Hepatocyte (in vitro differentiated cells): Measurements from ENCODE around the gene PI4K2A. TPM values are rescaled to one million over a fixed set of nuclear protein-coding genes. Genes with fewer than 3 reads are reported as not detected.

Source experiments
- DNase-seq: peaks from one replicate; pipeline ENCODE4 v3.0.0-alpha.2; 2016; ENCODE audit warnings: low spot score
- H2AFZ ChIP-seq: fragments of 200-600 bp; sonication (generic); 2 replicates; pipeline ENCODE4 v1.6.0; 2016; ENCODE audit warnings: antibody characterized with exemption, mild to moderate bottlenecking
- H3K27ac ChIP-seq: fragments of 200-600 bp; sonication (generic); 2 replicates; pipeline ENCODE4 v1.5.1; 2016; ENCODE audit warnings: mild to moderate bottlenecking
- H3K27me3 ChIP-seq: fragments of 200-600 bp; sonication (generic); 2 replicates; pipeline ENCODE4 v1.6.1; 2016
- H3K36me3 ChIP-seq: fragments of 200-600 bp; sonication (generic); replicated peaks from 2 replicates; pipeline ENCODE4 v1.5.1; 2016; ENCODE audit warnings: low read depth; ENCODE audit not compliant: insufficient read depth
- H3K4me1 ChIP-seq: fragments of 200-600 bp; sonication (generic); 2 replicates; pipeline ENCODE4 v1.5.1; 2016; ENCODE audit warnings: mild to moderate bottlenecking, moderate library complexity; ENCODE audit not compliant: insufficient read depth
- H3K4me2 ChIP-seq: fragments of 200-600 bp; sonication (generic); 2 replicates; pipeline ENCODE4 v1.6.0; 2016
- H3K4me3 ChIP-seq: fragments of 200-600 bp; sonication (generic); 2 replicates; pipeline ENCODE4 v1.5.1; 2016; ENCODE audit warnings: mild to moderate bottlenecking
- H3K79me2 ChIP-seq: fragments of 200-600 bp; sonication (generic); 2 replicates; pipeline ENCODE4 v1.6.0; 2017; ENCODE audit warnings: mild to moderate bottlenecking
- H3K9me2 ChIP-seq: fragments of 200-600 bp; sonication (generic); replicated peaks from 2 replicates; pipeline ENCODE4 v1.6.0; 2017; ENCODE audit warnings: mild to moderate bottlenecking; ENCODE audit not compliant: insufficient read depth
- H3K9me3 ChIP-seq: fragments of 200-600 bp; sonication (generic); 2 replicates; pipeline ENCODE4 v1.5.1; 2016; ENCODE audit warnings: low read depth, mild to moderate bottlenecking
- H4K20me1 ChIP-seq: fragments of 200-600 bp; sonication (generic); 2 replicates; pipeline ENCODE4 v1.6.0; 2016; ENCODE audit warnings: mild to moderate bottlenecking; ENCODE audit not compliant: insufficient read depth, poor library complexity, severe bottlenecking
- EZH2 ChIP-seq: fragments of 200-600 bp; sonication (generic); IDR thresholded peaks from 2 replicates; pipeline ENCODE4 v1.6.1; 2016; ENCODE audit warnings: antibody characterized with exemption, mild to moderate bottlenecking, borderline replicate concordance
- EZH2phosphoT487 ChIP-seq: fragments of 200-600 bp; sonication (generic); IDR thresholded peaks from one replicate; pipeline ENCODE4 v1.6.1; 2018; ENCODE audit warnings: antibody characterized with exemption, mild to moderate bottlenecking, low read depth, moderate library complexity; ENCODE audit not compliant: unreplicated experiment, severe bottlenecking
- WGBS: methylation state at CpG from one replicate; pipeline ENCODE4 v1.1.6; 2016; ENCODE audit warnings: low lambda C conversion rate; ENCODE audit errors: missing lambda C conversion rate; 5-methylcytosine and 5-hydroxymethylcytosine counted together
- polyA plus RNA-seq: library from polyadenylated mRNA; unstranded; fragments of >200 nt; fragmentation: Nextera tagmentation; extraction: Ambion mirVana; gene quantifications from 2 replicates; pipeline ENCODE4 v1.2.1, GENCODE V29; 2016
- total RNA-seq: library from RNA; depleted of rRNA; stranded (reverse); fragments of >200 nt; gene quantifications from 2 replicates; pipeline ENCODE4 v1.2.3, GENCODE V29; 2014
- TF ChIP-seq, protein P1 (sequence below): fragments of 200-600 bp; sonication (generic); IDR thresholded peaks from 2 replicates; pipeline ENCODE4 v1.5.1; 2016; ENCODE audit warnings: antibody characterized with exemption, mild to moderate bottlenecking; ENCODE audit not compliant: poor library complexity

The PI4K2A gene
- total RNA-seq (25.9 and 26.5 TPM in 2 replicates), polyA plus RNA-seq (19.6 and 22.4 TPM in 2 replicates)

DNA sequence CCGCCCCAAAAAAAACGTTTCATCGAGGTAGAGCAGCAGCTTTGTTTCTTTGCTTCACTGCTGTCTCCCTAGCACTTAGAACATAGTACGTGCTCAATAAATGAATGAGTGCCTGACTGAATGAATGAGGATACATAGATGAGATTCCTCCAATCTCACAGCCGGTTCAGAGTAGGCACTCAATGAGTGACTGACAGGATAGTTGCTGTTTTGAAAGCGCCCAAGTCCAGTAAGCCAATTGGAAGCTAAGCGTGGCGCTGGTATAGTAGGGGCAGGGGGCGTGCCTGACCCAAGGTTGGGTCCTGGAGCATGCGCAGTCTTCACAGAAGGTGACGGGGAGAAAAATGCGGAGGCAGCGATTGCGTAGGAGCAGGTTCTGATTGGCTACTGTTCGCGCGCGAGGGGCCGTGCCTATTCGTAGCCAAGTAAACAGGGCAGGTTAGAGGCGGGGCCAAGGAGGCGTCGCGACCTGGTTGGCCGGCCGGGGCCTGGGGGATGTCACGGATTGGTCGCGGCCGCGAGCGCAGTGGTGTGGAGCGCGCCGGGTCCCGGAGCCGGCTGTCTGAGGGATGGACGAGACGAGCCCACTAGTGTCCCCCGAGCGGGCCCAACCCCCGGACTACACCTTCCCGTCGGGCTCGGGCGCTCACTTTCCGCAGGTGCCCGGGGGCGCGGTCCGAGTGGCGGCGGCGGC is at the start of gene PI4K2A:
PI4K2A (plus strand) TSS at position 498 of the 694 bp plus-strand sequence; CDS start at position 570, 72 bp downstream.
- Histone ChIP-seq H3K9me3 (no peaks in the 10 kb centered on the region), H3K4me1 (peaks cover 13% of the 10 kb centered on the region), H3K79me2 (peaks cover 44% of the 10 kb centered on the region), H2AFZ (peak within 1 kb of the TSS; percentile 36), H3K36me3 (no peaks in the 10 kb centered on the region), H3K9me2 (no peaks in the 10 kb centered on the region), H3K4me3 (peak within 1 kb of the TSS; percentile 99), H3K27me3 (no peaks in the 10 kb centered on the region), H3K4me2 (peak within 1 kb of the TSS; percentile 90), H3K27ac (peak within 1 kb of the TSS; percentile 92), H4K20me1 (peaks cover 12% of the 10 kb centered on the region)
- no peak for TF ChIP-seq EZH2
- no peak for TF ChIP-seq EZH2phosphoT487
- TF ChIP-seq, protein P1, sequence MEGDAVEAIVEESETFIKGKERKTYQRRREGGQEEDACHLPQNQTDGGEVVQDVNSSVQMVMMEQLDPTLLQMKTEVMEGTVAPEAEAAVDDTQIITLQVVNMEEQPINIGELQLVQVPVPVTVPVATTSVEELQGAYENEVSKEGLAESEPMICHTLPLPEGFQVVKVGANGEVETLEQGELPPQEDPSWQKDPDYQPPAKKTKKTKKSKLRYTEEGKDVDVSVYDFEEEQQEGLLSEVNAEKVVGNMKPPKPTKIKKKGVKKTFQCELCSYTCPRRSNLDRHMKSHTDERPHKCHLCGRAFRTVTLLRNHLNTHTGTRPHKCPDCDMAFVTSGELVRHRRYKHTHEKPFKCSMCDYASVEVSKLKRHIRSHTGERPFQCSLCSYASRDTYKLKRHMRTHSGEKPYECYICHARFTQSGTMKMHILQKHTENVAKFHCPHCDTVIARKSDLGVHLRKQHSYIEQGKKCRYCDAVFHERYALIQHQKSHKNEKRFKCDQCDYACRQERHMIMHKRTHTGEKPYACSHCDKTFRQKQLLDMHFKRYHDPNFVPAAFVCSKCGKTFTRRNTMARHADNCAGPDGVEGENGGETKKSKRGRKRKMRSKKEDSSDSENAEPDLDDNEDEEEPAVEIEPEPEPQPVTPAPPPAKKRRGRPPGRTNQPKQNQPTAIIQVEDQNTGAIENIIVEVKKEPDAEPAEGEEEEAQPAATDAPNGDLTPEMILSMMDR: no peak
- 4% methylated on average over 47 of the region's 54 CpGs for WGBS
- peak; percentile 100 for DNase-seq

DNA sequence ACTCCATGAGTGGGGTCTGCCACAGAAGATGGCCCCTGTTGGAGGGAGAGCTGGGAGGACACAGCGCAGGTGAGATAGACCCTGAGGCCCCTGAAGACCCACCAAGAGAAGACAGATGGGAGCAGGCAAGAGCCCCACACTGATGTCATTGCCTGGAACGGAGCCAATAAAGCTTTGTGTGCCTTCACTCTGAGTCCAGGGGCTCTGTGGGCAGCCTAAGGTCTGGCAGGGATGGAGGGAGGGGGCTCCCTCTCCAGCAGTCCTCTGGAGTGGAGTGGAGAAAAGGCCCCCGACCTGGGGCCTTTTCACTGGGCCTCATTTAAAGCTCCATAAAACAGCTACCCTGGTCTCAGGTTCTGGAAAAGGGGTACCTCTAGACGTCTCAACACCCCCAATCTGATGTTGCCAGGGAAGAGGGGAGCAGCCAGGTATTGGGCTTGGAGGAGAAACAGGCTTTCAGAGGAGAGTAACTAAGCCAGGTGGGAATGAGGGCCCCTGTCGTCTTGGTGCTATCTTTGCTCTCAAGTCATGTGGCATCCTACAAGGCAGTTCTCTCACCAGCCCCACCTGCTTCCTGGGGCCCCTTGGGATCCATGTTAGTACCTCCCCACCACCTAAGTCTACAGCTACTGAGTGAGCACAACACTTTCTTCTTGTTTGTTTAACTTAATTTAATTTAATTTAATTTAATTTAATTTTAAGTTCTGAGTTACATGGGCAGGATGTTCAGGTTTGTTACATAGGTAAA is 49.5 kb upstream of the PI4K2A start:
- H3K9me2 ChIP-seq: no peaks in the 10 kb centered on the region
- H3K4me3 ChIP-seq: no peak overlapping the region
- H2AFZ ChIP-seq: no peak overlapping the region
- H3K27ac ChIP-seq: no peak overlapping the region
- H3K4me1 ChIP-seq: no peaks in the 10 kb centered on the region
- H3K27me3 ChIP-seq: no peaks in the 10 kb centered on the region
- 80% methylated on average over 5 of the region's 5 CpGs for WGBS
- H3K36me3 ChIP-seq: no peaks in the 10 kb centered on the region
- no peak for TF ChIP-seq EZH2phosphoT487
- TF ChIP-seq EZH2: no peak
- TF ChIP-seq, protein P1: no peak
- no peaks in the 10 kb centered on the region for H3K9me3 ChIP-seq
- no peak for DNase-seq
- H4K20me1 ChIP-seq: no peaks in the 10 kb centered on the region
- H3K79me2 ChIP-seq: no peaks in the 10 kb centered on the region
- no peak overlapping the region for H3K4me2 ChIP-seq

DNA sequence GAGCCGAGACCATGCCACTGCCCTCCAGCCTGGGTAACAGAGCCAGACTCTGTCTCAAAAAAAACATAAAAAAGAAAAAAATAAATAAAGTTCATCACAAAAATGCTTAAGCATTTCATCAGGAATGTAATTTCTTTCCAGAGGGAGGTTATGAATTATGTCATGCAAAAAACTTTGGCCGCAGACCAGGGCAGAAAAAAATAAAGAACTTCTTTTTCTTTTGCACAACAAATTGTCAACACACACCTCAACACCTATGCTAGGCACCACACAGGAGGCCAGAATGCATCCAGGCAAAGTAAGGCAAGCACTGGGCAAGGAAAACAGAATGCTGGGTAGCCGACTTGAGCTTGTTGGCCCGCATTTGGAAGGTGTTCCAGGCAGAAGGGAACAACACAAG is 47.0 kb upstream of the PI4K2A start:
- TF ChIP-seq, protein P1: no peak
- TF ChIP-seq EZH2phosphoT487 (no peak), EZH2 (no peak)
- Histone ChIP-seq H3K4me1 (no peaks in the 10 kb centered on the region), H3K9me3 (no peaks in the 10 kb centered on the region), H3K79me2 (no peaks in the 10 kb centered on the region), H3K9me2 (no peaks in the 10 kb centered on the region), H2AFZ (no peak overlapping the region), H3K27me3 (no peaks in the 10 kb centered on the region), H3K4me2 (no peak overlapping the region), H3K4me3 (no peak overlapping the region), H3K36me3 (no peaks in the 10 kb centered on the region), H4K20me1 (no peaks in the 10 kb centered on the region), H3K27ac (no peak overlapping the region)
- WGBS: 97% methylated on average over 4 of the region's 4 CpGs
- no peak for DNase-seq
